NCI-H1930 (cell line): ENCODE measurements around the gene PLAGL2.
"Not testable (repeated sequence)": the region's sequence is repeated elsewhere in the genome, so short reads cannot be mapped to it uniquely, and the experiment has no call there.

Experiments used
- DNase-seq, 2 experiments: peaks; one replicate each; lab custom pipeline; 2025; lab: John Stamatoyannopoulos, UW

The PLAGL2 gene

GRCh38 chr20:32204205-32205109 is 3.1 kb downstream of the PLAGL2 start:
- DNase-seq = no peak

GRCh38 chr20:32203356-32204204 is 4.0 kb downstream of the PLAGL2 start:
- DNase-seq = no peak

- no peak for DNase-seq
These were observed 5.6 kb downstream of the PLAGL2 start for GRCh38 chr20:32201977-32202363.

- no peak for DNase-seq
These were observed 6.1 kb downstream of the PLAGL2 start for GRCh38 chr20:32201296-32201976.

GRCh38 chr20:32199006-32199405 is 8.5 kb downstream of the PLAGL2 start:
- DNase-seq = no peak

GRCh38 chr20:32197136-32197535 is 10.4 kb downstream of the PLAGL2 start:
- DNase-seq = not testable (repeated sequence)

GRCh38 chr20:32196613-32197012 is 10.9 kb downstream of the PLAGL2 start:
- DNase-seq = not testable (repeated sequence)

- DNase-seq = no peak
These were observed 12.0 kb downstream of the PLAGL2 start for GRCh38 chr20:32195581-32195980.

- DNase-seq = no peak
These were observed 13.5 kb downstream of the PLAGL2 start for GRCh38 chr20:32193996-32194395.

GRCh38 chr20:32193336-32193735 is 14.2 kb downstream of the PLAGL2 start:
- not testable (repeated sequence) for DNase-seq

- DNase-seq = no peak
These were observed 14.8 kb downstream of the PLAGL2 start for GRCh38 chr20:32192698-32193097.

GRCh38 chr20:32191873-32192272 is 15.7 kb downstream of the PLAGL2 start:
- no peak for DNase-seq

GRCh38 chr20:32191422-32191821 is 16.1 kb downstream of the PLAGL2 start:
- no peak for DNase-seq

- DNase-seq = peak in 1 of 2 experiments; percentile 39
These were observed 16.7 kb downstream of the PLAGL2 start for GRCh38 chr20:32190616-32191415.

- DNase-seq = peak; percentile 52 to 62
These were observed 17.6 kb downstream of the PLAGL2 start for GRCh38 chr20:32189691-32190615.

- DNase-seq = no peak
These were observed 18.5 kb downstream of the PLAGL2 start for GRCh38 chr20:32189123-32189410.

GRCh38 chr20:32188376-32189122 is 19.0 kb downstream of the PLAGL2 start:
- DNase-seq = no peak

GRCh38 chr20:32186506-32186905 is 21.0 kb downstream of the PLAGL2 start:
- DNase-seq = no peak

GRCh38 chr20:32184961-32185603 is 22.5 kb downstream of the PLAGL2 start:
- no peak for DNase-seq
